CD1c-positive myeloid dendritic cell (primary cell): ENCODE data around the gene ADCYAP1R1.

ENCODE experiments used
- DNase-seq: peaks from one replicate; pipeline ENCODE4 v3.0.0-alpha.2; 2016; ENCODE audit errors: extremely low spot score

Gene ADCYAP1R1

DNA sequence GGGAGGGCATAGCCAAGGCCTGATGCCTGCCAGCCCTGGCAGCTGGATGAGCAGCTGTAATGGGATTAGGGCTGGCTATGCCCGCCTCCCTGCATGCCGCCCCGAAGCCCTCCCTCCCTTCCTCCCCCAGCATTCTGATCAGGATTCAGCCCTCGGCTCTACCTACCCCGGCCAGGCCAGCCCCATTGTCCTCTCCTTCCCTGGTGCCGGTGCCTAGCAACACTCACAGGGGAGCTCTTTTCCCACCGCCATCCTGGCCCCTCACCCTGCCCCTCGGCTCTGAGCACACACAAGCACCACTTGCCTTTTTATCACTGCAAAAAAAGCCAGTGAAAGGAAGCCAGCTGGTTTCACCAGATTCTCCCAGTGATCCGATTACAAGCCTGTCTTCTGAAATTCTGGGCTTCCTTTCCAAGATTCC, 9.0 kb upstream of the ADCYAP1R1 start:
- no peak for DNase-seq

DNA sequence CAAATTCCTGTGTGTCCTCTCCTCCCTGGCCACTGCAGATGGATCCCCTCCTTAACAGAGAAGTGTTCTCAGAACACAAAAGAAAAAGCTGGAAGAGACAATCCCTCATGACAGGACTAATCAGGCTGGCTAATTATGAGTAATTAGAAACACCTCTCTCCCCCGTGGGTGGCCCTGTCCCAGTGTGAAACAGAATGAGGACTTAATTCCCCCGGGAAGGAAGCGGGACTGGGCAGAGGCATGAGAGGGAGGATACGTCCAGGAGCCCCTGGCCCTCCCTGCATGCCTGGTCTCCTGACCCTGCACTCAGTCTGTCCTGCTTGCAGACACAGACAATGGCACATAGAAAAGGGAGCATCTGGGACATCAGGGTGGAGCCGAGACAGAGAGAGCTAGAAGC, 7.6 kb upstream of the ADCYAP1R1 start:
- no peak for DNase-seq

GRCh38 chr7:31046723-31047122, 5.4 kb upstream of the ADCYAP1R1 start:
- DNase-seq, result no peak

DNA sequence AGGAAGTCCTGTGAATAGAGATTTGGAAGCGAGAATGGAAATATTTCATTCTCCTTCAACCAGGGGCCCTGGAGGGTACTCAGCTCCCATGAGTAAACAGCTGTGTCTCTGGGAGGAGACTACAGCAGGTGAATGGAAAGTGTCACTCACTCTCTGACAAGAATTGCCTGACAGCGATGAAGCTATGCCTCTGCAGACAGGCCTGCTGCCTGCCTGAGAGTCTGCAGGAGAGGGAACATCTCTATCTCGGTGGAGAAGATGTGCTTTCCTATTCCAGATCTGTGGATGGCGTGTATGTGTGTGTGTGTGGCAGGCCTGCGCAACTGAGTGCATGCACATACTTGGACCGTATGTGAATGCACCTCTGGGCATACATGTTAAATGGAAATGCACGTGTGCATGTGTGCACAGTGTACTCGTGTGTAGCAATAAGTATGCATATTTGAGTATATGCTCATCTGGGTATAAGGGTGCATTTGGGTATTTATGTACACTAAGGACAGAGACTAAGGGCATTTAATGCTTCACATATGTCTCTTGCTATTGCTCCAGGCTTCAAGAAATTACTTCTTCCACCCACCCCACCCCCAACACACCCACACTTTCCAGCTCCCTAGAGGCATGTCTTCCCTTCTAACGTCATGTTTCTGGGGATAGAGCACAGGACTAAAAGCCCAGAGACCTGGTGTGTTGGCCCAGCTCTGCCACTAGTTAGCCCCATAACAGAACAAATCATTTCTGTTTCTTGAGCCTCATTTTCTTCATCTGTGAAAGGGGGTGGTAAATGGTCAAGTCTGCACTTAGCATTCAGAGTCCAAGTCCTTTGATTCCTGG, 4.6 kb upstream of the ADCYAP1R1 start:
- no peak for DNase-seq

DNA sequence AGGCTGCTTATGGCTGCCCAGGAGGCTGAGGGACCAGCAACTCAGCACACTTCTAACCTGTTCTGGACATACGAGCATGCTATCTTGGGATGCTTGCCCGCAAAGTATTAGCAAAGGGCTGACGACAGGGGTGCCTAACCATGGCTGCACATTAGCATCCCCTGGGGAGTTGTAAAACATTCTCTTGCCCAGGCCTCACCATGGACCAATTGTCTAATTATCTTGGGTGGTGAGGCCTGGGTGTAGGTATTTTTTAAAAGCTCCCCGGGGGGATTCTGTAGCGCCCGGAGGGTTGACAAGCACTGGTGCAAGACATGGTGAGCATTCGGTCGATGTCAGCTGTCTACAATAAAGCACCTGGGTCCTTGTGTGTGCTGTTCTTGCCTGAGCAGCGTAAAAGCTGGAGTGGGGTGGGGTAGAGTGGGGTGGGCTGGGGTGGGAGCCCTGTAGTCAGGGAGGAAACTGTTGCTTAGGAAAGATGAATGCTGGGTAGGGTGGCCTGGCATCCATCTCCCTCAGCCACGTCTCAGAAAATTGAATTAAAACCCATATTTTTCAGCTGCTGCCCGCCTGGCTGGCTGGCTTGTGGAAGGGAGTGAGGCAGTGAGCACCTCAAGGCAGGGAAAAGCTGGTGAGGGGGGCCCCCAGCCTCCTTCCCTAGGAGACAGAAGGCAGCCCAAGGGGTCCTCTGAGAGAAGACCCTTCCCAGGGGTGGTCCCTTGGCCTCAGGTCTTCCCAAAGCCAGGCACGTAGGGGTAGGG, 2.9 kb upstream of the ADCYAP1R1 start:
- no peak for DNase-seq

- DNase-seq, result no peak
Measured at GRCh38 chr7:31052487-31052840, 356 bp downstream of the ADCYAP1R1 start.

GRCh38 chr7:31052841-31053601, 913 bp downstream of the ADCYAP1R1 start:
- DNase-seq, result no peak

DNA sequence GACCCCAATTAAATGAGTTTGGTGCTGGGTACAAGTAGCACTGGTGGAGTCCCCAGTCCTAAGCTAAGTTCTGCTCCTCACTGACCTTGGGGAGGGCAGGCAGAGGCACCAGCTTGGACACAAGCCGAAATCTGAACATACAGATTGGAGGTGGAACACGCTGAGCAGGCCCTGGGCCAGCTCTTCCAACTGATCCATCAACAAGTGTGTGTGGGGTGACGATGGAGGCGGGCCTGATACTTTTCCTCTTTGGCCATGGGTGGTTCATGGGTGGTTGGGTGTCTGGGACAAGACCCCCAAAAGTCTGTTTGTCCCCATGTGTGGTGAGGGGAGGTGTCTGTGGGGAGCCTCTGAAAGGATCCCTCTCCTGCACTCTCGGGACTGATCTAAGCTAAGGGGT, 1.9 kb downstream of the ADCYAP1R1 start:
- no peak for DNase-seq

GRCh38 chr7:31054608-31055278, 2.6 kb downstream of the ADCYAP1R1 start:
- DNase-seq, result no peak

DNA sequence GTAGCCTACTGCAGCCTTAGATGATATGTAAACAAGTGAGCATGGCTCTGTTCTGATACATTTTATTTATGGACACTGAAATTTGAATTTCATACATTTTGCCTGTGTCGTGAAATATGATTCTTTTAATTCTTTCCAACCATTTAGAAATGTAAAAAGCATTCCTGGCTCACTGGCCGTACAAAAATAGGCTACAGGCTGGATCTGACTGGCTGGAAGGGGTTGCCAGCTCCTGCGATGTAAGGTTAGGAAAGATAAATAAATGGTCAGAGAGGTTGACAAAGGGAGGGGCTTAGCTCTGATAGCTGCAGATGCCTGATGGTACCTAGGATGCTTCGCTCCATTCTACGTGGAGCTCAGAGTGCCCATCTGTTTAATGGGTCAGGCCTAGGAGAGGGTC, 3.4 kb downstream of the ADCYAP1R1 start:
- no peak for DNase-seq

DNA sequence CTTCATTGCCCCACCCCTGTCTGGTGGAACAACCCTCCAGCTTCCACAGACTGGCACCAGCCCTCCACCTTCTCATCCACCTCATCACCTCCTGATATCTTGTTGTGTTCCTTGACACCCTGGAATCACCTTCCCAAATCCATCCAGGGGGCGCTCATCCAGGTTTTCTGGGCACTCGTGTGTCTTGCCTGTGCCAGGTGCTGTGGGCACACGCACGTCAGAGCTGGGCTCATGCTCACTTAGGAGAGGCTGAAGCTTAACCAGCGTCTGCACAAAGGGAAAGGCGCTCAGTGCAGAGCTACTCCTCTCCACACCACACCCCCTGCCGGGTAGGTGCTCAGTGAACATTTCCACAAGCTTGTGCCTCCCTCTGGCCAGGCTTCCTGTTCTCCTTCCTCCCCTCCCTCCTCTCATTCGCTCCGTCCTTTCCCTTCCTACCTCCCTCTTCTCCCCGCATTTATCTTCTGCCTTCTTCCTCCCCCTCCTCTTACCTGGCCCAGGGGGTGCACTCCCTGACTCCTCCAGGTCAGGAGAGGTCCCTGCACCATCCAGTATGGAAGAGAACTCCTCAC, 4.8 kb downstream of the ADCYAP1R1 start:
- DNase-seq, result no peak

GRCh38 chr7:31058122-31058521, 6.0 kb downstream of the ADCYAP1R1 start:
- no peak for DNase-seq

- DNase-seq, result no peak
Measured at GRCh38 chr7:31058688-31059087, 6.6 kb downstream of the ADCYAP1R1 start.

GRCh38 chr7:31059551-31059950, 7.4 kb downstream of the ADCYAP1R1 start:
- DNase-seq, result no peak

DNA sequence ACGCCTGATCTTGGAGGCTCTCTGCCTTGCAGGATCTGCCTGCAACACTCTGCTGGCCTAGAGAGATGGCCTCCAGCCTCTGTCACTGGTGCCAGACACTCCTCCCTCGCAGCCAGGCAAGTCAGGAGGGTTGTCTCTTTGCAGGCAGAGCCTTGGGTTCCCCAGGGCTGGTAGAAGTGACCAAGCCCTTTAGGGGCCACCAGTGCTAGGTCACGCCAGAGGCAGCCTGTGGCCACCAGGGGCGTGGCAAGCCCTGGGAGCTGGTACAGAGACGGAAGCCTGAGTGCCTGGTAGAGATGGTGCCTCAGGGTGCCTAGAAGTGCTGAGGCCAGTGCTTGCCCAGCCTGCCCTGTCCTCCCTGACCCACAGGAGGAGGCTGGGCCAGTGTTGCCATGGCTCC, 9.1 kb downstream of the ADCYAP1R1 start:
- no peak for DNase-seq

DNA sequence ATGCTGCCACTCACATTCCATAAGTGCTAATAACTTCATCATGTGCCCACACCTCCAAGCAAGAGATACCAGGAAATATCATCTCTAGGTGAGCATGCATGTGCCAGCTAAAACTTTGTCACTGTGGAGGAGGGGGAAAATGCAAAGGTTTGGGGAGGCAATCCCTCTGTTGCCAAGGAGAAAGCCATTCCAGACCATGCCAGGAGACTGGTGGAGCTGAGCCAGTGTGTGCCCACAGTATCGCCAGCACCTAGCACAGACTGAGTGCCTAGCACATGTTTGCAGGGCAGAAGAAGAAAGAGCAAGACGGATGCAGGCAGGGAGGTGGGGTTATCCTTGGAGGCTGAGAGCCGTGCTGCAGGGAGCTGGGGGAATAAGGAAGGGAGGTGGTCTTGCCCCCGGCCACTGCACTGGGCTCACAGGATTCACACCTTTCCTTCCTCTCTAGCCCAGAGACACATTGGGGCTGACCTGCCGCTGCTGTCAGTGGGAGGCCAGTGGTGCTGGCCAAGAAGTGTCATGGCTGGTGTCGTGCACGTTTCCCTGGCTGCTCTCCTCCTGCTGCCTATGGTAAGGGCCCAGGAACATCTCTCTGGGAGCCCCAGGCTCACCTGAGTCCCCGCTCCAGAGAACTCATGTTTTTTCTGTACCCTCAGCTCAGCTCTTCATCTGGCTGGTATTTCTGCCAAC, 10.8 kb downstream of the ADCYAP1R1 start:
- no peak for DNase-seq

DNA sequence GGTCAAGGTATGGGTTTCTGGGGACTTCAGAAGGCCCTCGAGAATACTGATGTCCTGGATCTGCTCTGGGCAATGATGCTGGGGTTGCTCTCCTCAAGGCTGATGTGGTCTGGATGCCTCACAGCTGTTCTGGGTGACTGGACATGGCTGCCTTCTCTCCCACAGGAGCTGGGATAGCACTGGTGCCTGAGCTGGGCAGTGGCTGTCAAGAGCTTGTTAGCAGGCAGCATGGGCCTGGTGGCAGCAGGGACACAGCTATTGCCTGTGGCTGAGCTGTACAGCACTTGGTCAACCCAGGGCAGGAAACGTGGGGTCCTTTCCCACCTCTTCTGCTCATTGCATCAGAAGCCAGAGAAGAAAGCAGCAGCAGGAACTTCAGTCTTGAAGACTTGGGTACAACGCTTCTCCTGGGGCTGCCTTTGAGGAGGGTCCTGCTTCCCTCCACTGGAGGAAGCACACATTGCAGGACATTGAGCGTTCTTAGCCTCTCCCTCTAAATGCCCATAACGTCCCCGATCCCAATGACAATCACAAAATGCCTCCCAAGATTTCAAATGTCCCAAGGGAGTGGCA, 13.0 kb downstream of the ADCYAP1R1 start:
- DNase-seq, result no peak

- DNase-seq, result no peak
Measured at GRCh38 chr7:31065840-31066239, 13.7 kb downstream of the ADCYAP1R1 start.

DNA sequence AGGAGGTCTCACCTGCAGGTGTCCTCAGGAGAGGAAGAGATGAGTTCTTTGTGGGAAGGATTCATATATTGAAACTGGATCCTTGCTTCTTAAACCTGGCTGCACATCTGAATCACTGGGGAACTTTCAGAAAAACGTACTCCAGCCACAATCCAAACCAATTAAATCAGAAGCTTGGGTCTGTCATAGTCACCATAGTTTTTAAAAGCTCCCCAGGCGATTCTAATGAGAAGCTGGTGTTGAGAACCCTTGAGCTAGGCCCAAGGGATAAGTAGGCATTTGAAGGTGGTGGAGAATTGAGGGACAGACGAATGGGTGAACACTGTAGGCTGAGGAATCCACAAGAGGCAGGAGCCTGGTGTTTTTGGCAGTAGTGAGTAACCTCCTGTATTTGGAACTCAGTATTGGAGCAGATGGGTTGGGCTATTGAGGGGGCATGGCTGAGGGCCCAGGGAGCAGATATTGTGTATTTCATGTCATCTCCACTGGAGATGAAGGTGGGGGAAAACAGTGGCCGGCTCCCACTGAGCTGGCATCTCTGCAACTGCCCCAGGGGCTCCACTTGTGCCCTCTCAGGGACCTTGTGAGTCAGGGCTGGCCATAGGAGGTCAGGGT, 14.5 kb downstream of the ADCYAP1R1 start:
- no peak for DNase-seq

GRCh38 chr7:31067491-31067890, 15.4 kb downstream of the ADCYAP1R1 start:
- DNase-seq, result no peak
